ENCODE results near the gene CLEC4D.

DNA sequence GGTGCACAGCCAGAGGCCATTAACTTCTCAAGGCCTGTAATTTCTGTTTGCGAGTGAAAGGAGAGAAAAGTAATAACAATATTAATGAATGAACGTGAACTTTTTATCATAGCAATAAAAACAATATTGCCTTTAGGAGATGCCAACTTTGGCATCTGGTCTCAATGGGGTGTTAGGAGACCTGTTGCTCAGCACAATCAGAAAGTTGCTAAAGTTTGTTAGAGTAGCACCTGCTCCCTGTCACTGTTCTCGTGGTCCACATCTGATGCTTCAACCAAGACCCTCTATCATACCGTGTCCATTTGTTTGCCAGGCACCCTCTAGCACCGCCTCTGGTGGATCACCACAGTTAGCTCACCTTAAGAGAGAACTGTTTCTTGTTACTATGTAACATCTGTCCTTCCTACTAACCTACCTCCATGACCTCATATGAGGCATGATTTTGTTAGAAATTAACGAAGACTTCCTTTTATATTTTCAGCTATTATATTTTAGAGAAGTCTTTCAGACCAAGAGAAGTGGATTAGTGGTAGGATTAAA lies 39.9 kb downstream of the CLEC4D start:
- TF ChIP-seq, protein P1, sequence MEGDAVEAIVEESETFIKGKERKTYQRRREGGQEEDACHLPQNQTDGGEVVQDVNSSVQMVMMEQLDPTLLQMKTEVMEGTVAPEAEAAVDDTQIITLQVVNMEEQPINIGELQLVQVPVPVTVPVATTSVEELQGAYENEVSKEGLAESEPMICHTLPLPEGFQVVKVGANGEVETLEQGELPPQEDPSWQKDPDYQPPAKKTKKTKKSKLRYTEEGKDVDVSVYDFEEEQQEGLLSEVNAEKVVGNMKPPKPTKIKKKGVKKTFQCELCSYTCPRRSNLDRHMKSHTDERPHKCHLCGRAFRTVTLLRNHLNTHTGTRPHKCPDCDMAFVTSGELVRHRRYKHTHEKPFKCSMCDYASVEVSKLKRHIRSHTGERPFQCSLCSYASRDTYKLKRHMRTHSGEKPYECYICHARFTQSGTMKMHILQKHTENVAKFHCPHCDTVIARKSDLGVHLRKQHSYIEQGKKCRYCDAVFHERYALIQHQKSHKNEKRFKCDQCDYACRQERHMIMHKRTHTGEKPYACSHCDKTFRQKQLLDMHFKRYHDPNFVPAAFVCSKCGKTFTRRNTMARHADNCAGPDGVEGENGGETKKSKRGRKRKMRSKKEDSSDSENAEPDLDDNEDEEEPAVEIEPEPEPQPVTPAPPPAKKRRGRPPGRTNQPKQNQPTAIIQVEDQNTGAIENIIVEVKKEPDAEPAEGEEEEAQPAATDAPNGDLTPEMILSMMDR (IDR thresholded peaks at IDR 0.05): no peak
- TF ChIP-seq POLR2A (IDR thresholded peaks at IDR 0.05): no peak
